ENCODE results near the gene MSRB3.

MSRB3 gene

DNA sequence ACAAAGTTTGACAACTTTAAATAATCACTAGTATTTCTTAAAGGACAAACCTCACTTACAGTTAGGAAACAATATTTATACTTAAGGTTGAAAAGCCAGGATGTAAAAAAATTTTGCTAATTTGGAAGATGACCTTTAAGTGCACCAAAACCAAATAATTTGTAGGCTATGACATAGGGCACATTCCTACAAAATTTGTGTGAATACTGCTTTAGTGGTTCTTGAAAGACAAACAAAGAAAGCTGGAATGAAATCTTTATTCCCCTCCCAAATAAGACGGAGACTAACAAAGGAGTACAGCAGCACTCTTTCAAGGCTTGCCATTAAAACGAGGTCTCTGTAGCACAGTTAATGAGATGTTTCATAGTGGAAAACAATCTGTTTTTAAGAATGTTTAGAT lies 45.6 kb downstream of the MSRB3 start:
- Histone ChIP-seq H3K9ac (ENCODE audit: low read length in 5 of 5) (no peak overlapping the region), H3K27me3 (ENCODE audit: control insufficient read depth in 5 of 5, insufficient read depth in 4 of 5, low read length in 5 of 5) (no peaks in the 10 kb centered on the region), H3K36me3 (ENCODE audit: control insufficient read depth in 5 of 5, insufficient read depth in 5 of 5, low read length in 5 of 5) (peaks cover 0 to 5% (median 0%) of the 10 kb centered on the region in 5 donors), H3K27ac (ENCODE audit: low read depth, low read length) (no peak overlapping the region), H3K9me3 (ENCODE audit: control insufficient read depth in 5 of 5, low read length in 5 of 5) (no peaks in the 10 kb centered on the region), H3K4me1 (ENCODE audit: control insufficient read depth in 5 of 5, insufficient read depth in 5 of 5, low read length in 5 of 5) (peaks cover 2 to 25% (median 23%) of the 10 kb centered on the region in 5 donors), H3K4me3 (ENCODE audit: low read depth in 1 of 5, low read length in 5 of 5) (no peak overlapping the region)

DNA sequence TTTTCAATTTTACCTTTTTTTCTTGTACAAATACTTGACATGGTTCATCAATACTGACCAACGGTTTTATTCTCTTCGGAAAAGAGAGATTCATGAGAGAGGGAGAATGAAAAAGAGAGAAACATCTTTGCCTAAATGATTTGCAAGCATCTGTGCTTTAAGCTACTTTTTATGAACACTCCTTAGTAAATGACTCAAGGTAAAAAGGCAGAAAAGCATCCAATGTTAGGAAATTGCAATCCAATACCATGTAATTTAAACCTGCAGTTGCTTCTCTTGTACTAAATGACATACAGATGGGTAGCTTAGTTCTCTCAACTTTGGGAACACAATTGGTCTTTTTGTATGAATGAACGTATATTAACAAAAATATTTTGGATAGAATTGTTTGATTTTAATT lies 46.1 kb downstream of the MSRB3 start:
- no peak overlapping the region for H3K9ac ChIP-seq (ENCODE audit: low read length in 5 of 5)
- peaks cover 2 to 30% (median 23%) of the 10 kb centered on the region in 5 donors for H3K4me1 ChIP-seq (ENCODE audit: control insufficient read depth in 5 of 5, insufficient read depth in 5 of 5, low read length in 5 of 5)
- no peaks in the 10 kb centered on the region for H3K27me3 ChIP-seq (ENCODE audit: control insufficient read depth in 5 of 5, insufficient read depth in 4 of 5, low read length in 5 of 5)
- no peak overlapping the region for H3K27ac ChIP-seq (ENCODE audit: low read depth, low read length)
- H3K4me3 ChIP-seq (ENCODE audit: low read depth in 1 of 5, low read length in 5 of 5), result no peak overlapping the region
- H3K36me3 ChIP-seq (ENCODE audit: control insufficient read depth in 5 of 5, insufficient read depth in 5 of 5, low read length in 5 of 5), result peaks cover 0 to 5% (median 0%) of the 10 kb centered on the region in 5 donors
- no peaks in the 10 kb centered on the region for H3K9me3 ChIP-seq (ENCODE audit: control insufficient read depth in 5 of 5, low read length in 5 of 5)

DNA sequence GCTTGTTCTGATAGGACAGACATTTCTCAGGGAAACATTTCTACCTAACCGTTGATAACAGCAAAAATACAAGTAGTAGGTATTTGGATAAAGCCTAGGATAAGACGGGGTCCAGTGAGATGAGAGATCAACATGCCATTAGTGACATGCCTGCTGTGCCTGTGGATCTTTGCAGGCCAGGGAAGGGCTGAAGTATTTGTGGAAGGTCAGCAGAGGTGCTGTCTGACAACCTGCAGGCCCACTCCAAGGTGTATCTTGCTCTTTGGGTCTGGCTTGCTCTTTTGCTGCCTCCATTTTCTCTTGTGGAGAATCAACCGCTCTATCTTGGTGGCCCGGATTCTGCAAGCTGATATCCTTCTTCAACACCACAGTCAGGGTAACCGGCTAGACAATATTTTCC lies 46.7 kb downstream of the MSRB3 start:
- no peak overlapping the region for H3K4me3 ChIP-seq (ENCODE audit: low read depth in 1 of 5, low read length in 5 of 5)

DNA sequence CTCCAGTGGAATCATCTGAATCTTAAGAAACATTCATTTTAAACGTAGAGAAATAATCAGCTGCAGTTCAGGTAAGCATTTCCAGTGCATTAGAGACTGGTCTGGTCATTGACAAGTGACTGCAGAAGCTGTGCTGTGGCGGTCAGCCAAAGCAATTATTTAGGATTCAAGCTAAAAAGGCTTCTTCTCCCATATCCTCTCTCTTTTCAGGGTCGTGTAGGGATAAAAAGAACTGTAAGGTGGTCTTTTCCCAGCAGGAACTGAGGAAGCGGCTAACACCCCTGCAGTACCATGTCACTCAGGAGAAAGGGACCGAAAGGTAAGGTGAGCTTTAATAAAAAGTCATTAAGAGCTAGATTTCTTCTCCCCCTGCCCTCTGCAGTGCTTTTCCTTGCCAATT lies 48.1 kb downstream of the MSRB3 start:
- Histone ChIP-seq H3K9me3 (ENCODE audit: control insufficient read depth in 5 of 5, low read length in 5 of 5) (no peaks in the 10 kb centered on the region), H3K36me3 (ENCODE audit: control insufficient read depth in 5 of 5, insufficient read depth in 5 of 5, low read length in 5 of 5) (peaks cover 0 to 5% (median 2%) of the 10 kb centered on the region in 5 donors), H3K9ac (ENCODE audit: low read length in 5 of 5) (no peak overlapping the region), H3K27me3 (ENCODE audit: control insufficient read depth in 5 of 5, insufficient read depth in 4 of 5, low read length in 5 of 5) (no peaks in the 10 kb centered on the region), H3K4me3 (ENCODE audit: low read depth in 1 of 5, low read length in 5 of 5) (no peak overlapping the region), H3K4me1 (ENCODE audit: control insufficient read depth in 5 of 5, insufficient read depth in 5 of 5, low read length in 5 of 5) (peaks cover 2 to 32% (median 27%) of the 10 kb centered on the region in 5 donors), H3K27ac (ENCODE audit: low read depth, low read length) (peak overlapping the region; percentile 59)

More for the DNA sequence above, 46.7 kb downstream of the MSRB3 start:
- peaks cover 2 to 30% (median 23%) of the 10 kb centered on the region in 5 donors for H3K4me1 ChIP-seq (ENCODE audit: control insufficient read depth in 5 of 5, insufficient read depth in 5 of 5, low read length in 5 of 5)
- H3K27me3 ChIP-seq (ENCODE audit: control insufficient read depth in 5 of 5, insufficient read depth in 4 of 5, low read length in 5 of 5), result no peaks in the 10 kb centered on the region
- no peaks in the 10 kb centered on the region for H3K9me3 ChIP-seq (ENCODE audit: control insufficient read depth in 5 of 5, low read length in 5 of 5)
- H3K27ac ChIP-seq (ENCODE audit: low read depth, low read length), result no peak overlapping the region
- no peak overlapping the region for H3K9ac ChIP-seq (ENCODE audit: low read length in 5 of 5)
- peaks cover 0 to 5% (median 0%) of the 10 kb centered on the region in 5 donors for H3K36me3 ChIP-seq (ENCODE audit: control insufficient read depth in 5 of 5, insufficient read depth in 5 of 5, low read length in 5 of 5)

DNA sequence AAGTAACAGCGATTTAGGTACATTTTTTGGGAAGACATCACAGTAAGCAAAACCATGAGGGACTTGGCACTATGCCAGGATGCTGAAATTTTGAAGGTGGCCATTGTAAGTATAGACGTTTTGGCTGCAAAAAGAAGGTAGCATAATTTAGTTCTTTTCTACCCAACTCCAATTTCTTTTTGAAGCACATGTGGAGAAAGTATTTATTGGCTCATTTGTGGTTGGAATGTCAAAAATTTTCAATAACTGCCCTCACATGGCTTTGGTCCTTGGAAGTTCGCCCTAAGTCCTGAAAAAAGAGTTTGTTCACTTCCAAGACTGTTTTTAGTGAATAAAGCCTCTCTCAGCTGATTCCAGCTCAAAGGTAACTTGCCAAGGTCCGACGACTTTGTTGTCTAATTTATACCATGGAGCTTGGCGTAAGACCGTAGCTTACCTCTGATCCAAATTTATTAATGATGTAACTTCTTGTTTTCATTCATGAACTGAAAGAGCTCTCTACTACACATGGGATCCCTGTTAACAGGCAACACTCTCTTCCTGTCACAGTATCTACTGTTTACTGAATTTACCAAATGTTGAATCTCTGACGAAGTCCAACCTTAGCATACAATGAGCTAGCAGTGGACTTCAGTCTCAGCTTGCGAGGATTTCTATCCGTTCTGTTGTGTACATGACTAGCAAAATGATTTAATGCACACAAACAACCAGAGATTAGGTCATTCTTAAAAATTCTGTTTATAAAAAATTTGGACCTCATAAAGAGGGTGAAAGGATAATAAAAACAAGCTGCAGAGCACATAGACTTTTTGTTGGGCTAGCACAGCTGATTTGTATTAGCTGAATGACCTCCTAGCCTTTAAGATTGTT lies 49.0 kb downstream of the MSRB3 start:
- Histone ChIP-seq H3K4me3 (ENCODE audit: low read depth in 1 of 5, low read length in 5 of 5) (peak overlapping the region in 3 of 5 donors; percentile 34 to 45 (median 38)), H3K9ac (ENCODE audit: low read length in 5 of 5) (peak overlapping the region in 2 of 5 donors; percentile 0 to 53), H3K4me1 (ENCODE audit: control insufficient read depth in 5 of 5, insufficient read depth in 5 of 5, low read length in 5 of 5) (peaks cover 2 to 37% (median 29%) of the 10 kb centered on the region in 5 donors), H3K27ac (ENCODE audit: low read depth, low read length) (peak overlapping the region; percentile 59), H3K9me3 (ENCODE audit: control insufficient read depth in 5 of 5, low read length in 5 of 5) (no peaks in the 10 kb centered on the region), H3K36me3 (ENCODE audit: control insufficient read depth in 5 of 5, insufficient read depth in 5 of 5, low read length in 5 of 5) (peaks cover 0 to 5% (median 3%) of the 10 kb centered on the region in 5 donors), H3K27me3 (ENCODE audit: control insufficient read depth in 5 of 5, insufficient read depth in 4 of 5, low read length in 5 of 5) (no peaks in the 10 kb centered on the region)

DNA sequence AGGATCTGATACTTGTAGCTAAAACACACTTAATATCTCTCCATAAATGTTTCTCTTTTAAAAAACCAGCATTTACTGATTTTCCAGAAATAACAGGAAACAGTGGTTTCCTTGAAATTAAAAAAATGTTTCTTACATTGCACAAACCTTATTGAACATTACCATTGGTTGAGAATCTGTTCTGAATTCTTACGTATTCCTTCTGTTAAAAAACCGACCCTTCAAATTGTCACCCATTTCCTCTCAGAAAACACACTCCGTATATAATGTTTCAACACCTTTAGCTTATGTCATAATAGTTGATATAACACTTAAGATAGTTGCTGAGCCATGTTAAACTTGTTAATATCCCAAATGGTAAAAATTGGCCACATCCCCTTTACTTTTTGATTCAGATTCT lies 51.2 kb downstream of the MSRB3 start:
- no peak overlapping the region for H3K9ac ChIP-seq (ENCODE audit: low read length in 5 of 5)
- no peaks in the 10 kb centered on the region for H3K9me3 ChIP-seq (ENCODE audit: control insufficient read depth in 5 of 5, low read length in 5 of 5)
- no peak overlapping the region for H3K27ac ChIP-seq (ENCODE audit: low read depth, low read length)
- H3K27me3 ChIP-seq (ENCODE audit: control insufficient read depth in 5 of 5, insufficient read depth in 4 of 5, low read length in 5 of 5), result no peaks in the 10 kb centered on the region
- H3K4me1 ChIP-seq (ENCODE audit: control insufficient read depth in 5 of 5, insufficient read depth in 5 of 5, low read length in 5 of 5), result peaks cover 2 to 42% (median 36%) of the 10 kb centered on the region in 5 donors
- H3K36me3 ChIP-seq (ENCODE audit: control insufficient read depth in 5 of 5, insufficient read depth in 5 of 5, low read length in 5 of 5), result peaks cover 0 to 5% (median 3%) of the 10 kb centered on the region in 5 donors
- H3K4me3 ChIP-seq (ENCODE audit: low read depth in 1 of 5, low read length in 5 of 5), result no peak overlapping the region

DNA sequence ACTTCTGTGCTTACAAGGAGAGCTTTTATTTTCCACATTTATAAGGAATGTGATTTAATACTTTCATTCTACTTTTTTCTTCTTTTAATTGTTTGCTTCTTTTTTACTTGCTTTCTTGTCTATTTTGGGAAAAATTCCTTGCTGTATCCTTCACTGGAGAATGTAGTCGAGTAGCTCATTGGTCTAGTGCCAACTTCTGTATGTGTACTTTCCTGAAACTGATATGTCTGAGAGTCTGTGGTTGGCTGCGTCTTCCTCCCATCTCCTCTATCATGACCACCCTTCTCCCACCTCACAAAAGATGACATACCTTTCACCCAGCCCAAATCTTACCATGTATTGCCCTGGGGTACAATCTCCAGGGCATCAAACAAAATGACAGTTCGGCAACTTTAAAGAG lies 51.8 kb downstream of the MSRB3 start:
- H3K27me3 ChIP-seq (ENCODE audit: control insufficient read depth in 5 of 5, insufficient read depth in 4 of 5, low read length in 5 of 5), result no peaks in the 10 kb centered on the region
- H3K27ac ChIP-seq (ENCODE audit: low read depth, low read length), result no peak overlapping the region
- H3K4me3 ChIP-seq (ENCODE audit: low read depth in 1 of 5, low read length in 5 of 5), result no peak overlapping the region
- no peaks in the 10 kb centered on the region for H3K9me3 ChIP-seq (ENCODE audit: control insufficient read depth in 5 of 5, low read length in 5 of 5)
- H3K36me3 ChIP-seq (ENCODE audit: control insufficient read depth in 5 of 5, insufficient read depth in 5 of 5, low read length in 5 of 5), result peaks cover 0 to 5% (median 3%) of the 10 kb centered on the region in 5 donors
- peaks cover 2 to 47% (median 42%) of the 10 kb centered on the region in 5 donors for H3K4me1 ChIP-seq (ENCODE audit: control insufficient read depth in 5 of 5, insufficient read depth in 5 of 5, low read length in 5 of 5)
- no peak overlapping the region for H3K9ac ChIP-seq (ENCODE audit: low read length in 5 of 5)

DNA sequence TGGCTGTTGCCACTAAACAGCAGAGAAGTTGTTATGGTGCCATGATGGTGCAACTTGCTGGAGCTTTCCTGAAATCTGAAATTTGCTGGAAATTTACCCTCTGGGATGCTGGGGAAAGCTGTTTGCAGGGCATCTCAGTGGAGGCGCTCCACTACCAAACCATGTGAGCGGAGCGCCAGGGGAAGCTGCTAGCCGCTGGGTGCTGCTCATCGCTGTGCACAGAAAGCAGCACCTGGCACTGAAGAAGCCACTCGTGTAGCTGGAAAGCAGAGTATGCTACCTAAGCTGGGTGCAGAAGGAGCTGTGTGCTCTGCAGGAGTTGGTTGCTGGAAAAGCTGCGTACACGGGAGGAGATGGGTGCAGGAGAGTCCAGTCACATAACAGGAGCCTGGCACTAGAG lies 53.0 kb downstream of the MSRB3 start:
- peaks cover 2 to 57% (median 45%) of the 10 kb centered on the region in 5 donors for H3K4me1 ChIP-seq (ENCODE audit: control insufficient read depth in 5 of 5, insufficient read depth in 5 of 5, low read length in 5 of 5)
- H3K9me3 ChIP-seq (ENCODE audit: control insufficient read depth in 5 of 5, low read length in 5 of 5), result no peaks in the 10 kb centered on the region
- no peaks in the 10 kb centered on the region for H3K27me3 ChIP-seq (ENCODE audit: control insufficient read depth in 5 of 5, insufficient read depth in 4 of 5, low read length in 5 of 5)
- H3K27ac ChIP-seq (ENCODE audit: low read depth, low read length), result no peak overlapping the region
- no peak overlapping the region for H3K9ac ChIP-seq (ENCODE audit: low read length in 5 of 5)
- H3K36me3 ChIP-seq (ENCODE audit: control insufficient read depth in 5 of 5, insufficient read depth in 5 of 5, low read length in 5 of 5), result peaks cover 0 to 5% (median 3%) of the 10 kb centered on the region in 5 donors
- H3K4me3 ChIP-seq (ENCODE audit: low read depth in 1 of 5, low read length in 5 of 5), result no peak overlapping the region

DNA sequence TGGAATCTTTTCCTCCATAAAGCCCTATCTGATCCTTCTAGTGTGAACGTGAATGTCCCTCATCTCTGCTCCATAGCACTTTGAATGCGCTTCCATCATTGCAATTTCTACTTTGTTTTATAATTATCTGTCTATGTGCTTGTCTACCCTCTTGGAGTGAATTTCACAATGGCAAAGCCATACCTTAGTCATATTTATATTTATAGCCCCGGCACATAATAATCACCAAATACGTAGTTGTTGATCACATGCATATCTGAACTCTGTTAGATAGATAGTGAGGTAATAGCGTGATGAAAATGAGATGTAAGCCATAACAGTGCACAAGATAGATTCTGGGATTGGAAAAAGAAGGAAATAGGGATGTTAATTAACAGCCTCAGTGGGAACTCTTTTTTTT lies 55.2 kb downstream of the MSRB3 start:
- H3K36me3 ChIP-seq (ENCODE audit: control insufficient read depth in 5 of 5, insufficient read depth in 5 of 5, low read length in 5 of 5), result peaks cover 0 to 5% (median 4%) of the 10 kb centered on the region in 5 donors
- no peak overlapping the region for H3K9ac ChIP-seq (ENCODE audit: low read length in 5 of 5)
- no peaks in the 10 kb centered on the region for H3K9me3 ChIP-seq (ENCODE audit: control insufficient read depth in 5 of 5, low read length in 5 of 5)
- H3K27ac ChIP-seq (ENCODE audit: low read depth, low read length), result no peak overlapping the region
- no peak overlapping the region for H3K4me3 ChIP-seq (ENCODE audit: low read depth in 1 of 5, low read length in 5 of 5)
- peaks cover 0 to 36% (median 25%) of the 10 kb centered on the region in 5 donors for H3K4me1 ChIP-seq (ENCODE audit: control insufficient read depth in 5 of 5, insufficient read depth in 5 of 5, low read length in 5 of 5)
- H3K27me3 ChIP-seq (ENCODE audit: control insufficient read depth in 5 of 5, insufficient read depth in 4 of 5, low read length in 5 of 5), result no peaks in the 10 kb centered on the region

DNA sequence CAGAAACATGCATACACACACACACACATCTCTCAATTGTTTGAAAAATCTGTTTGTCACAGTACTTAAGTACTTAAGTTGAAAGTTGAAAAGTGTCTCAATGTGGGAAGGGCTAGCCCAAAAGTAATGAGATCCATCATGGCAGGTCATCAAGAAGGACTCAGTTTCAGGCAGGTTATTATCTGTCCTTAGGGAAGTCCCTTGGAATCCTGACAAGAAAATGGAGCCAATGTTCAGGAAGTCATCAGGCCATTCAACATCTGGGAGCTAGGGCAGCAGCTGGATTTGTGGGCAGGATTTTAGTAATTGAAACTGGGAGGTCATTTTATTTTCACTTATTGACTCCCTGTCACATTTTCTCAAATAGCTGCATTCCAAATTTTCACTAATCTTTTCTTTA lies 56.0 kb downstream of the MSRB3 start:
- Histone ChIP-seq H3K27me3 (ENCODE audit: control insufficient read depth in 5 of 5, insufficient read depth in 4 of 5, low read length in 5 of 5) (no peaks in the 10 kb centered on the region), H3K9ac (ENCODE audit: low read length in 5 of 5) (no peak overlapping the region), H3K9me3 (ENCODE audit: control insufficient read depth in 5 of 5, low read length in 5 of 5) (no peaks in the 10 kb centered on the region), H3K4me1 (ENCODE audit: control insufficient read depth in 5 of 5, insufficient read depth in 5 of 5, low read length in 5 of 5) (peaks cover 0 to 28% (median 24%) of the 10 kb centered on the region in 5 donors), H3K36me3 (ENCODE audit: control insufficient read depth in 5 of 5, insufficient read depth in 5 of 5, low read length in 5 of 5) (peaks cover 0 to 5% (median 4%) of the 10 kb centered on the region in 5 donors), H3K4me3 (ENCODE audit: low read depth in 1 of 5, low read length in 5 of 5) (no peak overlapping the region), H3K27ac (ENCODE audit: low read depth, low read length) (peak overlapping the region; percentile 56)
